ENCODE results near the gene PPARD. TPM values are rescaled to one million over a fixed set of nuclear protein-coding genes. Genes with fewer than 3 reads are reported as not detected.

Gene PPARD
- total RNA-seq, 1 experiment from 2014 or later = 38.4 TPM

- TF ChIP-seq CTCF (IDR thresholded peaks at IDR 0.05 in 2 of 3, conservative IDR thresholded peaks at IDR 0.05 in 1 of 3; ENCODE audit: borderline replicate concordance in 1 of 3, insufficient read depth in 1 of 3, low read depth in 2 of 3, low read length in 2 of 3) = no peak
- TF ChIP-seq ZFX (IDR thresholded peaks at IDR 0.05) = no peak
- TF ChIP-seq POLR2A (IDR thresholded peaks at IDR 0.05; ENCODE audit: borderline replicate concordance, extremely low read depth, insufficient read depth, insufficient read length) = no peak
Measured at GRCh38 chr6:35368038-35368887, 25.9 kb downstream of the PPARD start (continued).

DNA sequence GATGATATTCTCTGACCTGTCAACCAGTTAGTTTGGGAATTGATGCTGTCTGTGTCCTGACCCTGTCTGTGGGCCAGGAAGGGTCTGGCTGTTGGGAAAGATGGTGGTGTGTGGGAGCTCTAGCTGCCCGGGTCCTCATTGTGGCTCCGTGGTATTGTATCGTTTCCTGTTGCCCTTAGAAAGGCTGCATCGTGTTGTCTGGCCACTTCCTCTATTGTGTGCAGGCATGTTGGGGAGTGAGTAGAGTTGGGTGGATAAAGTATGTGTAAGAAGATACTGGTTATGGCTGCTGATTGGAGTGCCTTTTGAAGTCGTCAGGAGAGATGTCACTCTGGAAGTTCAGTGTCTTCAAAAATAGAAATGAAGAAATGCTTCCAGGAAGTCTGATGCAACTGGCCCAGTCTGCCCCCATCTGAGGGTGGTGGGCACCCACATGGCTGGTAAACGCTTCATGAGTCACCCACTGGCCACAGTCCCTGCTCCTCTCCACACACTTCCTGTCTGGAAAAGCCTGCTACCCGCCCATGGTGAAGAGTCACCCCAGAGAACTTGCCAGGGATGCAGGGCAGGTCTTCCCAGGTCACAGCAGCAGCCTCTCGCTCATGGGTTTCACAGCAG is 27.9 kb downstream of the PPARD start:
- Histone ChIP-seq H3K4me1 (ENCODE audit: control insufficient read depth in 1 of 2, insufficient read depth in 2 of 2, low read length in 2 of 2) (peaks cover 58 to 67% of the 10 kb centered on the region in 2 experiments), H3K4me2 (ENCODE audit: low read length) (peak overlapping the region; percentile 76), H3K27ac (ENCODE audit: low read depth, low read length) (peak overlapping the region; percentile 68), H3K9me3 (ENCODE audit: control insufficient read depth in 1 of 2, insufficient read depth in 1 of 2, low read depth in 1 of 2, low read length in 2 of 2) (no peaks in the 10 kb centered on the region), H4K20me1 (ENCODE audit: insufficient read depth) (no peaks in the 10 kb centered on the region), H3K9ac (ENCODE audit: low read length) (peak overlapping the region; percentile 60), H3K36me3 (ENCODE audit: control insufficient read depth in 1 of 2, insufficient read depth in 2 of 2, low read length in 2 of 2) (no peaks in the 10 kb centered on the region; a peak in 1 of 4 replicates), H3K9me2 (ENCODE audit: insufficient read depth) (no peaks in the 10 kb centered on the region), H2AFZ (ENCODE audit: low read depth, low read length, poor library complexity, severe bottlenecking) (no peak overlapping the region), H3K79me2 (ENCODE audit: insufficient read depth, low read length) (peaks cover 68% of the 10 kb centered on the region), H3K4me3 (replicated peaks in 1 of 2; ENCODE audit: low read depth in 1 of 2, low read length in 2 of 2) (peak overlapping the region; percentile 15 to 30), H3K27me3 (ENCODE audit: insufficient read depth, low read length) (no peaks in the 10 kb centered on the region)
- TSS peak; percentile 97 for BruUV-seq (replicated peaks)
- intact Hi-C loops (cut with micrococcal nuclease) = no loop called here
- DNase-seq (ENCODE audit: low read depth, low spot score) (peak; percentile 73), ATAC-seq (peak; percentile 65)
- ChIA-PET CTCF (interaction anchor here (1.1 kb wide), 1 partner anchor 28 kb away, joined by 4 read pairs; the partner anchor contains the start of gene PPARD), POLR2A (interaction anchor here (1.2 to 1.6 kb wide), 2 partner anchors 29 to 30 kb away, joined by 3 to 4 read pairs; no protein-coding TSS in a partner anchor), RAD21 (ENCODE audit: low non-redundant PET in 1 of 2, low total read pairs in 2 of 2, uncharacterized antibody in 2 of 2, unreplicated experiment in 2 of 2) (no interaction called here)
- no peak for TF ChIP-seq EZH2 (IDR thresholded peaks at IDR 0.05)
- no peak for TF ChIP-seq EZH2phosphoT487 (IDR thresholded peaks at IDR 0.05; ENCODE audit: borderline replicate concordance)
- peak; percentile 73; the same call in 1 of the 2 replicates for TF ChIP-seq SIN3A (IDR thresholded peaks at IDR 0.05; ENCODE audit: low read depth)
- no peak for TF ChIP-seq SRF (IDR thresholded peaks at IDR 0.05; ENCODE audit: low read depth)
- no peak for TF ChIP-seq ZFX (IDR thresholded peaks at IDR 0.05)
- TF ChIP-seq, protein P1, sequence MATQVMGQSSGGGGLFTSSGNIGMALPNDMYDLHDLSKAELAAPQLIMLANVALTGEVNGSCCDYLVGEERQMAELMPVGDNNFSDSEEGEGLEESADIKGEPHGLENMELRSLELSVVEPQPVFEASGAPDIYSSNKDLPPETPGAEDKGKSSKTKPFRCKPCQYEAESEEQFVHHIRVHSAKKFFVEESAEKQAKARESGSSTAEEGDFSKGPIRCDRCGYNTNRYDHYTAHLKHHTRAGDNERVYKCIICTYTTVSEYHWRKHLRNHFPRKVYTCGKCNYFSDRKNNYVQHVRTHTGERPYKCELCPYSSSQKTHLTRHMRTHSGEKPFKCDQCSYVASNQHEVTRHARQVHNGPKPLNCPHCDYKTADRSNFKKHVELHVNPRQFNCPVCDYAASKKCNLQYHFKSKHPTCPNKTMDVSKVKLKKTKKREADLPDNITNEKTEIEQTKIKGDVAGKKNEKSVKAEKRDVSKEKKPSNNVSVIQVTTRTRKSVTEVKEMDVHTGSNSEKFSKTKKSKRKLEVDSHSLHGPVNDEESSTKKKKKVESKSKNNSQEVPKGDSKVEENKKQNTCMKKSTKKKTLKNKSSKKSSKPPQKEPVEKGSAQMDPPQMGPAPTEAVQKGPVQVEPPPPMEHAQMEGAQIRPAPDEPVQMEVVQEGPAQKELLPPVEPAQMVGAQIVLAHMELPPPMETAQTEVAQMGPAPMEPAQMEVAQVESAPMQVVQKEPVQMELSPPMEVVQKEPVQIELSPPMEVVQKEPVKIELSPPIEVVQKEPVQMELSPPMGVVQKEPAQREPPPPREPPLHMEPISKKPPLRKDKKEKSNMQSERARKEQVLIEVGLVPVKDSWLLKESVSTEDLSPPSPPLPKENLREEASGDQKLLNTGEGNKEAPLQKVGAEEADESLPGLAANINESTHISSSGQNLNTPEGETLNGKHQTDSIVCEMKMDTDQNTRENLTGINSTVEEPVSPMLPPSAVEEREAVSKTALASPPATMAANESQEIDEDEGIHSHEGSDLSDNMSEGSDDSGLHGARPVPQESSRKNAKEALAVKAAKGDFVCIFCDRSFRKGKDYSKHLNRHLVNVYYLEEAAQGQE (IDR thresholded peaks at IDR 0.05; ENCODE audit: low read depth) = no peak
- peak; percentile 24 for TF ChIP-seq YY1 (IDR thresholded peaks at IDR 0.05; ENCODE audit: extremely low read depth, insufficient replicate concordance, low read depth, low read length)
- TF ChIP-seq ELF1 (IDR thresholded peaks at IDR 0.05; ENCODE audit: borderline replicate concordance, low read depth) = peak; percentile 56
- peak; percentile 63 for TF ChIP-seq POLR2AphosphoS5 (IDR thresholded peaks at IDR 0.05; ENCODE audit: low read depth, low read length)
- peak; percentile 95 for TF ChIP-seq CEBPB (IDR thresholded peaks at IDR 0.05; ENCODE audit: low read depth)
- peak; percentile 90 for TF ChIP-seq JUND (IDR thresholded peaks at IDR 0.05)
- no peak for TF ChIP-seq TCF7L2 (IDR thresholded peaks at IDR 0.05; ENCODE audit: borderline replicate concordance, extremely low read depth, insufficient read depth, insufficient read length)
- TF ChIP-seq RAD21 (IDR thresholded peaks at IDR 0.05; ENCODE audit: low read depth) = no peak
- TF ChIP-seq, protein P2, sequence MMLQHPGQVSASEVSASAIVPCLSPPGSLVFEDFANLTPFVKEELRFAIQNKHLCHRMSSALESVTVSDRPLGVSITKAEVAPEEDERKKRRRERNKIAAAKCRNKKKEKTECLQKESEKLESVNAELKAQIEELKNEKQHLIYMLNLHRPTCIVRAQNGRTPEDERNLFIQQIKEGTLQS (IDR thresholded peaks at IDR 0.05) = no peak
- peak; percentile 85; the same call in 1 of the 2 replicates for TF ChIP-seq CBX3 (IDR thresholded peaks at IDR 0.05; ENCODE audit: low read depth)
